ENCODE data around the gene HTATSF1. TPM values are rescaled to one million over a fixed set of nuclear protein-coding genes. Genes with fewer than 3 reads are reported as not detected.

The HTATSF1 gene
- polyA plus RNA-seq, 4 donors = 98.1 to 122 (median 107) TPM

Other genes starting within 250 kb of the HTATSF1 start
- 10 to 100 TPM; 12.1 to 18.2 (median 16.6) TPM for gene MAP7D3, start 246.2 kb upstream of the HTATSF1 start, polyA plus RNA-seq (ENCODE audit: insufficient read length in 4 of 4)
- not detected for gene ADGRG4, start 196.6 kb upstream of the HTATSF1 start, polyA plus RNA-seq (ENCODE audit: insufficient read length in 4 of 4)
- under 1 TPM in 1 of 4 donors, not detected in 3; 0.08 TPM for gene BRS3, start 9.6 kb upstream of the HTATSF1 start, polyA plus RNA-seq (ENCODE audit: insufficient read length in 4 of 4)
- 10 to 100 TPM in 2 of 4 donors, 1 to 10 TPM in 2; 4.3 to 12.5 (median 9.9) TPM for gene VGLL1, start 34.6 kb downstream of the HTATSF1 start, polyA plus RNA-seq (ENCODE audit: insufficient read length in 4 of 4)
- under 1 TPM; 0.09 to 0.22 (median 0.14) TPM for gene CD40LG, start 150.6 kb downstream of the HTATSF1 start, polyA plus RNA-seq (ENCODE audit: insufficient read length in 4 of 4)